Stimulated activated naive CD8-positive, alpha-beta T cell treated with anti-CD3 and anti-CD28 coated beads, Interleukin-15, Interleukin-2, amounts not matched to agents 100 ng/mL and 50 ng/mL, for 24 hours (primary cell): ENCODE results near the gene EPC2.
"Not testable (repeated sequence)": the region's sequence is repeated elsewhere in the genome, so short reads cannot be mapped to it uniquely, and the experiment has no call there.

Source experiments
- H3K27ac Mint-ChIP-seq: one replicate; pipeline ENCODE4 v1.8.0; 2021; ENCODE audit warnings: mild to moderate bottlenecking, mixed read lengths
- H3K27me3 Mint-ChIP-seq: one replicate; pipeline ENCODE4 v1.8.0; 2021; ENCODE audit warnings: mixed read lengths
- H3K36me3 Mint-ChIP-seq: one replicate; pipeline ENCODE4 v1.8.0; 2021; ENCODE audit warnings: low read depth, mixed read lengths
- H3K4me1 Mint-ChIP-seq: one replicate; pipeline ENCODE4 v1.8.0; 2021; ENCODE audit warnings: low read depth, mixed read lengths
- H3K4me3 Mint-ChIP-seq: one replicate; pipeline ENCODE4 v1.8.0; 2021; ENCODE audit warnings: mild to moderate bottlenecking, mixed read lengths
- H3K9me3 Mint-ChIP-seq: one replicate; pipeline ENCODE4 v1.8.0; 2021; ENCODE audit warnings: mixed read lengths

EPC2 gene

DNA sequence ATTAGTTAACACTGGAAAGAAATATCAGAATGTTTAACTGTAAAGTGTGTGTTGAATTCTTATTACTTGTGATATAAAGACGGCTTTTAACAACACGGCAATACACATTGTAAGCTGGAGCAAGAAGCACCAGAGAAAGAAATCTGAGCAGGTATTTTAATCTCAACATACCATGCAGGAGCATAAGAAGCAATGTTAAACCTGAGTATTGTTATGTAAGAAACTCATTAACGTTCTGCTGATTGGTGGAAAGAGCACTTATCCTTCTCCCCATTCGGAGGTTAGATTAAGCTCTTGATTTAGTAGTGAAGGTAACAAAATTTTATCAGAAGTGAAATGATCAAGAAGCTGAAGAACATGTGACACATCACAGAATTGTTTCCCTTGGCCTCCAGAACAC, 107.4 kb downstream of the EPC2 start:
- H3K9me3 Mint-ChIP-seq, result no peaks in the 10 kb centered on the region
- no peaks in the 10 kb centered on the region for H3K27me3 Mint-ChIP-seq
- peaks cover 20% of the 10 kb centered on the region for H3K4me1 Mint-ChIP-seq
- H3K36me3 Mint-ChIP-seq, result peaks cover 43% of the 10 kb centered on the region
- no peak overlapping the region for H3K4me3 Mint-ChIP-seq
- no peak overlapping the region for H3K27ac Mint-ChIP-seq

DNA sequence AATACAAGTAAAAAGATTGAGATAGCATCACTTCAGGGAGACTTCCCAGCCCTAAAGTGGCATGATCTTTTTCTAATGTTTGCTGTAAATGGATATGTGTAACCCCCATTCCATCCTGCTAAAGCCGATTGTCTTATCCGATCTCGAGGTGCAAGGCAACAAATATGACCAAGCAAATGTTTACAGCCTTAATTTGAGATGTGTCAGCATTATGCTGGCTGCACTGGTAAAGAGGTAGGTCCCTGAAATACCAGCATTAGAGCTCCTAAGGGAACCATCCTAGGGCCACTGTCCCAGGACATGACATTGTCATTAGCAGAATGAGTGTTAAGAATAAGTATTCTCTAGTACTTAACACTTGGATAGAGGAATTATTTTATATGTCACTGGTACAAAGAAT, 108.4 kb downstream of the EPC2 start:
- Mint-ChIP-seq H3K36me3 (peaks cover 36% of the 10 kb centered on the region), H3K4me3 (no peak overlapping the region), H3K9me3 (no peaks in the 10 kb centered on the region), H3K4me1 (peaks cover 18% of the 10 kb centered on the region), H3K27me3 (no peaks in the 10 kb centered on the region), H3K27ac (no peak overlapping the region)

DNA sequence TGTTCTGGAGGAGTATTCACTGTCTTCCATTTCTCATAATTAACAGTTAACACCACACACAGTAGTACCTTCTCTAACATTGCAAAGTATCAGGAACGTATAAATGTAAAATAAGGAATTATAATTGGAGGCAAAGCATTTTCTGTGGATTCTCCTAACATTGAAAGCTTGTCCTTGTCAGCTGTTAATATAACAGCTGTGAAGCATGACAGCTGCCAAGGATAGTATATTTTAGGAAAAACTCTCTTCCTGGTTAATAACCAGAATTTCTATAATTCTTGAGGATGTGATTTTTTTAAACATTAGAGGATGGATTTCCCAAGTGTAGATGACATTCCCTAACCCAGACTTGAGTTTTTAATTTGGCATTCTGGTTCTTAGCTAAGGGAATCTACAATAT, 110.3 kb downstream of the EPC2 start:
- H3K36me3 Mint-ChIP-seq, result peaks cover 35% of the 10 kb centered on the region
- H3K9me3 Mint-ChIP-seq, result no peaks in the 10 kb centered on the region
- H3K4me3 Mint-ChIP-seq, result no peak overlapping the region
- H3K27me3 Mint-ChIP-seq, result no peaks in the 10 kb centered on the region
- H3K27ac Mint-ChIP-seq, result no peak overlapping the region
- H3K4me1 Mint-ChIP-seq, result peaks cover 13% of the 10 kb centered on the region

DNA sequence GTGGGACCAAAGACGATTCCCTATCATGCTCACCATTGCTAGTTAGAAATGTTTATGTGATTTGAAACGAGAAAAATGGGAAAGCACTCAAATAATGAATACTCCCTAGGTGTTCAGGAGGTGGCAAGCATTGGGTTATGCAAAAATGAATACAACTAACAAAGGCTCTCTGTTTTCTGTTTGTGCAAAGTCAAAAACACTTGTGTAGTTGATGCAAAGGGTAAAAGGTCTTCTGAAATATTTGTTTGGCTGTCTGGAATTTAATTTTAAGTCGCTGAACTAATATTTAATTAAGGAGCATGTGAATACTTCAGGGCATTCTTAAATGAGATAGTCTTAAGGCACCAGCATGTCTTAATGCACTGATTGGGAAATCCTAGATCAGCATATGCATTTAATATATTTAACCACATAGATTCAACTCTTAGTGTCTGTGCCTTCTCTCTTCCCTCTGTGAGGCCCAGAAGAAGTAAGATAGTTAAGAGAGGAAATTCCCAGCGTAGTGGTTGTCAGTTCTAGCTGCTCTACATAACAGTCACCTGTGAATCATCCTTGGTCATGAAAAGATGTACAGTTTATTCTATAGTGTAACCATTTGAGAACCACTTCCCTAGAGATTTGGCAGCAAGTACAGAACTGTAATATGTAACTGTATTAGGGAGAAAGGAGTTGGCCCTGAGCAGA, 111.9 kb downstream of the EPC2 start:
- Mint-ChIP-seq H3K27me3 (no peaks in the 10 kb centered on the region), H3K9me3 (no peaks in the 10 kb centered on the region), H3K4me1 (peaks cover 11% of the 10 kb centered on the region), H3K36me3 (peaks cover 35% of the 10 kb centered on the region), H3K4me3 (no peak overlapping the region), H3K27ac (no peak overlapping the region)

DNA sequence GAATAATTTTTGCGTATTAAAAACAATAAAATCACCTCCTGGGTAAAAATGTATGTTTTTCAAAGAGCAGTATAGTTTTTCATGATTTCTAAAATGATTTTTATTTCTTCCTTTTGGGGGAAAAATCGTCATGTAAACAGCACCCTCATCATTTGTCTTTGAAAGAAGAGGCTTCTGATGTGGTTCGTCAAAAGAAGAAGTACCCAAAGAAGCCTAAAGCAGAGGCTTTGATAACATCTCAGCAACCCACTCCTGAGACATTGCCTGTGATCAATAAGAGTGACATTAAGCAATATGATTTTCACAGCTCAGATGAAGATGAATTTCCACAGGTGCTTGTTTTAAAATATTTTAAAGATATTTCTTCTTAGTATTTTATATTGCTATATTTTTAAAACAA, 120.3 kb downstream of the EPC2 start:
- Mint-ChIP-seq H3K27ac (no peak overlapping the region), H3K4me3 (no peak overlapping the region), H3K36me3 (peaks cover 40% of the 10 kb centered on the region), H3K4me1 (peaks cover 19% of the 10 kb centered on the region), H3K9me3 (no peaks in the 10 kb centered on the region), H3K27me3 (no peaks in the 10 kb centered on the region)

DNA sequence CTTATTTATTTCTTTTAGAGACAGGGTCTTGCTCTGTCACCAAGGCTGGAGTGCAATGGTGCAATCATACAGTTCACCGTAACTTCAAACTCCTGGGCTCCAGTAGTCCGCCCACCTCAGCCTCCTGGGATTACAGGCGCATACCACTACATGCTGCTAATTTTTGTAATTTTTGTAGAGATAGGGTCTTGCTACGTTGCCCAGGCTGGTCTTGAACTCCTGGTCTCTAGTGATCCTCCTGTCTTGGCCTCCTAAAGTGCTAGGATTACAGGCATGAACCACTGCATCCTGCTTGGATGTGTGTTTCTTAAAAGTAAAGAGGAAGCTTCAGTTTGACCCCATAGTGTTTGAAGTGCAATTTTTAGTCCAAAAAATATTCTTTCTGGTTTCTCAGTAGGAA, 125.5 kb downstream of the EPC2 start:
- no peaks in the 10 kb centered on the region for H3K9me3 Mint-ChIP-seq
- no peaks in the 10 kb centered on the region for H3K27me3 Mint-ChIP-seq
- H3K4me1 Mint-ChIP-seq, result no peaks in the 10 kb centered on the region
- H3K36me3 Mint-ChIP-seq, result peaks cover 57% of the 10 kb centered on the region
- no peak overlapping the region for H3K27ac Mint-ChIP-seq
- H3K4me3 Mint-ChIP-seq, result no peak overlapping the region

DNA sequence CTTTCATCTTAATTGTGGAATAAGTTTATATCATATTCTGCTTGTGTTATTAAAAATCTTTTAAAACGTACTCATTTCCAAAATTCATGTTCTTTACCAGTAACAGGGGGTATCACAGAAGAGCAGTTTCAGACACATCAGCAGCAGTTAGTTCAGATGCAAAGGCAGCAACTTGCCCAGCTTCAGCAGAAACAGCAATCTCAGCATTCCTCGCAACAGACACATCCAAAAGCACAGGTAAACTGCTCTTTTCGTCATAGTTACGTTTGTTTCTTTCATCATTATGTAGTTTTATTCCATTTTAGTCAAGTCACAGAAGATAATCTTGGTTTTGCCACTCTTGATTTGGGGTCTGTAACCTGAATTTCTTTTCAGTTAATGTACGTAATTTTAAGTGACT, 137.0 kb downstream of the EPC2 start:
- no peak overlapping the region for H3K4me3 Mint-ChIP-seq
- no peaks in the 10 kb centered on the region for H3K9me3 Mint-ChIP-seq
- peaks cover 4% of the 10 kb centered on the region for H3K4me1 Mint-ChIP-seq
- H3K36me3 Mint-ChIP-seq, result peaks cover 60% of the 10 kb centered on the region
- no peak overlapping the region for H3K27ac Mint-ChIP-seq
- H3K27me3 Mint-ChIP-seq, result no peaks in the 10 kb centered on the region

DNA sequence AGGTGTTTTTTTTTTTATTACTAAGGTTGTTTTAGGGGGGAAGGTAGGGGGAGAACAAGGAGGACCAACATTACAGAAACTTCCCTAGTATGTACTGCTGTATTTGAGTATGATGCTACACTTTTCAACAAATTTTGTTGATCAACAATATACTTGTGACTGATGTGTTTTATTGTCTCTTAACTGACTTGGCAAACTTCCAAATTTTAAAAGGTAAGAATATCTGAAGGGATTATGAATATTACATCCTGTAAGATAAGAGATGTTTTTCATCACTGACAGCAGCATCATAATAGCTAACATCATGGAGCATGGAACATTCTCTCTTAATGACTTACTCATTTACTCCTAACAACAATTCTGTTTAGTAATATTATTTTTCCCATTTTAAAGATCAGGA, 144.5 kb downstream of the EPC2 start:
- Mint-ChIP-seq H3K36me3 (peaks cover 44% of the 10 kb centered on the region), H3K27me3 (no peaks in the 10 kb centered on the region), H3K27ac (no peak overlapping the region), H3K4me3 (no peak overlapping the region), H3K9me3 (no peaks in the 10 kb centered on the region), H3K4me1 (no peaks in the 10 kb centered on the region)

DNA sequence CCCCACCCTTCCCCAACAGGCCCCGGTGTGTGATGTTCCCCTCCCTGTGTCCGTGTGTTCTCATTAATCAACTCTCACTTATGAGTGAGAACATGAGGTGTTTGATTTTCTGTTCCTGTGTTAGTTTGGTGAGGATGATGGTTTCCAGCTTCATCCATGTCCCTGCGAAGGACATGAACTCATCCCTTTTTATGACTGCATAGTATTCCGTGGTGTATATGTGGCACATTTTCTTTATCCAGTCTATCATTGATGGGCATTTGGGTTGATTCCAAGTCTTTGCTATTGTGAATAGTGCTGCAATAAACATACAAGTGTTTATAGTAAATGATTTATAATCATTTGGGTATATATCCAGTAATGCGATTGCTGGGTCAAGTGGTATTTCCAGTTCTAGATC, 145.6 kb downstream of the EPC2 start:
- H3K27ac Mint-ChIP-seq, result not testable (repeated sequence)
- H3K36me3 Mint-ChIP-seq, result peaks cover 33% of the 10 kb centered on the region

DNA sequence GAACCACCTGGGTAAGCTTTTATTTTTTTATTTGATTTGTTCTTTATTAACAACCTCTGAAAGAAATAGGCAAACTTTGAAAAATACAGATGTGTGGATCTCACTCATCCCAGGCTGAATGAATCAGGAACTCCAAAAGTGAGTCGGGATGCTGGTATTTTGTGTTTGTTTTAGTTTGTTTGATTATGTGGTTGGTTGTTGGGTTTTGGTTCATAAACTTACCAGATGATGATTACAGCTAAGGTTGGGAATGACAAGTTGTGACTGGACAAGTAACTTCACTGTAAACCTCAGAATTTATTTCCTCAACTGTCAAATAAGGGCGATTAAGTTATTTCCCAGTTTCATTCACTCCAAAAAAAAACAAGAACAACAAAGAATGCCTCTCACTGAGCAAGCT, 150.0 kb downstream of the EPC2 start:
- peaks cover 11% of the 10 kb centered on the region for H3K36me3 Mint-ChIP-seq
- H3K27ac Mint-ChIP-seq, result no peak overlapping the region
- no peaks in the 10 kb centered on the region for H3K9me3 Mint-ChIP-seq
- no peaks in the 10 kb centered on the region for H3K27me3 Mint-ChIP-seq
- H3K4me1 Mint-ChIP-seq, result no peaks in the 10 kb centered on the region
- no peak overlapping the region for H3K4me3 Mint-ChIP-seq

More for the DNA sequence above, 145.6 kb downstream of the EPC2 start:
- not testable (repeated sequence) for H3K9me3 Mint-ChIP-seq, H3K27me3 Mint-ChIP-seq, H3K4me3 Mint-ChIP-seq, H3K4me1 Mint-ChIP-seq

DNA sequence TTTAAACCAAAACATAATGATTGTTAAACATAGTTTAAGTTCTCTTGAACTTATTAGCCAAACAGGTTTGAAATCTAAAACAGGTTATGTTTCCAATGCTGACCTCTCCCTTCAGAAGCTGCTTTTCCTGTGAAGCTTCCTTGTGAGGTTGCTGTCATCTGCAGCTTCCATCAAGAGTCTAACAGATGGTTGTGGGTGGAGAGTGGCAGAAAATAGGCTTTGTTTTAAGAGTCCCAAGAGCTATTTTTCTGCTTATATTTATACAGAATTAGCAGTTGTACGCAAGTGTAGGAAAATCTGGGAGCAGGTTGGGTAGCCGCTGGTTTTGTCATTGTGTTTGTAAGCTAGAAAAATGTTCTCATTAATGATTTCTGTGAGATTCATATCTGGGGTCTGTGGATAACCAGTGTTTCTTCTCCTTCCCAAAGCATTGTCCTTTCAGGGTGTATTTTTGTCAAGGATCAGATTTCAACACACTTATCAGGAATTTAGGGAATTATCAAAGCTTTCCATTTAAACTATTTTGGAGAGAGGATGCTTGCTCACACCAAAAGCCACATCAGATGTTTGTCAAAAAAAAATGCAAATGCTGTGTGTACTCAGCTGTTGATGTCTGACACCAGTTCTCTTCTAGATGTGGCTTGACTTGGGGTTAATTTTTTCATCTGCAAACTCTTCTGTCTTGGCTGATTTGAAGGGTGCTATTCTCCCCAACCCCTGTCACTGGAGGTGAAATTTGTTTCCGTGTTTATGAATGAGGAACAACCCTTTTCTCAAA, 152.4 kb downstream of the EPC2 start:
- Mint-ChIP-seq H3K9me3 (no peaks in the 10 kb centered on the region), H3K4me3 (no peak overlapping the region), H3K4me1 (no peaks in the 10 kb centered on the region), H3K27ac (no peak overlapping the region), H3K27me3 (no peaks in the 10 kb centered on the region), H3K36me3 (no peaks in the 10 kb centered on the region)

DNA sequence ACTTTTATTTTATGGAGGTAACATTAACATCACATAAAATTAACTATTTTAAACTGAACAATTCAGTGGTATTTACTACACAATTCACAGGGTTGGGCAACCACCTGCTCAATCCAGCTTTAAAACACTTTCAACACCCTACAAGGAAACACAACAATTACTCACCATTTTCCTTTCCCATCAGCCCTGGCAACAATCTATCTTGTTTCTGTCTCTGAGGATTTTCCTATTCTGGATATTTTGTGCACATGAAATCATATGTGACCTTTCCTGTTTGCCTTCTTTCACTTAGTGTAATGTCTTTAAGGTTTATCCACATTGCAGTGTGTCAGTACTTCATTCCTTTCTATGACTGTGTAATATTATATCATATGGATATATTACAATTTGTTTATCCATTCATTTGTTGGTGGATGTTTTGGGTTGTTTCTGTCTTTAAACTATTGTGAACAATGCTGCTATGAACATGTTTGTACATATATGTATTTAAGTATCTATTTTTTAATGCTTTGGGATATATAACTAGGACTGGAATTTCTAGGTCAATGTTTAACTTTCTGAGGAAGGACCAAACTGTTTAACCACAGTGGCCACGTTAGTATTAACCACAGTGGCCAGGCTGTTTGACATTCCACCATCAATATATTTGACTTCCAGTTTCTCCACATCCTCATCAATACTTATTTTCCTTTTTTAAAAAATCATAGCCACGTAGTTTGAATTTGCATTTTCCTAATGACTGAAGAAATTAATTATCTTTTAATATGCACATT, 158.1 kb downstream of the EPC2 start:
- Mint-ChIP-seq H3K27ac (no peak overlapping the region), H3K27me3 (peaks cover 7% of the 10 kb centered on the region), H3K4me1 (no peaks in the 10 kb centered on the region), H3K9me3 (peaks cover 12% of the 10 kb centered on the region), H3K36me3 (peaks cover 3% of the 10 kb centered on the region), H3K4me3 (no peak overlapping the region)

DNA sequence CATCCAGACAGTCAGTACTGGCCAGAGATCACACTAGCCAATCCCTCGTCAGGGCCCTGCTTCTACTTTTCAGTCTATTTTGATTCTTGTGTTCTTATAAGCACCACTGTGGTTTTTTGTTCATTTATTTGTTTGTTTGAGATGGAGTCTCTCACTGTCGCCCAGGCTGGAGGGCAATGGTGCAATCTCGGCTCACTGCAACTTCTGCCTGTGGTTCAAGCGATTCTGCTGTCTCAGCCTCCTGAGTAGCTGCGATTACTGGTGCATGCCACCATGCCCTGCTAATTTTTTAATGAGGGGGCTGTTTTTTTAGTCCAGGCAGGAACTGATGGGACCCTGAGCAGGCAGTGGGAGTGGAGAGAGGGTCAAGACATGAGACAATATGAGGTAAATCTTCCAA, 165.5 kb downstream of the EPC2 start:
- Mint-ChIP-seq H3K36me3 (peaks cover 3% of the 10 kb centered on the region), H3K9me3 (peaks cover 11% of the 10 kb centered on the region), H3K4me3 (no peak overlapping the region), H3K27me3 (peaks cover 4% of the 10 kb centered on the region), H3K4me1 (peaks cover 21% of the 10 kb centered on the region), H3K27ac (no peak overlapping the region)

DNA sequence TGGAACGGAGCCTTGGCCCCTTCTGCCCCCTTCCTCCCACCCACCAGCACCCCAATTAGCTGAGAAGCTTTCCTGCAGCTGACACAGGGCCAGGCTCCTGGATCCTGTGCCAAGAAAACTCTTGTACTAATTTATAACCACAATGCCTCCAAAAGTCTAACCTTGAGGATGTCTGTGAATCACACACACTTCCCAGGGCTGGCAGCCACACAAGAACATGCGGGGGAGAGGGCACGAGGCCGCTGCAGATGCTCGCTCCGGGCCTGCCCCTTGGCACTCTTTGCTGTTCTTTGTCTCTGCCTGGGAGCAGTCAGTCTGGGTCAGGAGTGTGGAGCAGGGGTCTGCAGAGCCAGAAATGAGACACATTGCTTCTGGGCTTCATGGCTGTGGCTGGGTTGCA, 167.8 kb downstream of the EPC2 start:
- Mint-ChIP-seq H3K36me3 (no peaks in the 10 kb centered on the region), H3K27ac (no peak overlapping the region), H3K4me1 (peaks cover 30% of the 10 kb centered on the region), H3K4me3 (no peak overlapping the region), H3K9me3 (peaks cover 6% of the 10 kb centered on the region), H3K27me3 (peaks cover 11% of the 10 kb centered on the region)

DNA sequence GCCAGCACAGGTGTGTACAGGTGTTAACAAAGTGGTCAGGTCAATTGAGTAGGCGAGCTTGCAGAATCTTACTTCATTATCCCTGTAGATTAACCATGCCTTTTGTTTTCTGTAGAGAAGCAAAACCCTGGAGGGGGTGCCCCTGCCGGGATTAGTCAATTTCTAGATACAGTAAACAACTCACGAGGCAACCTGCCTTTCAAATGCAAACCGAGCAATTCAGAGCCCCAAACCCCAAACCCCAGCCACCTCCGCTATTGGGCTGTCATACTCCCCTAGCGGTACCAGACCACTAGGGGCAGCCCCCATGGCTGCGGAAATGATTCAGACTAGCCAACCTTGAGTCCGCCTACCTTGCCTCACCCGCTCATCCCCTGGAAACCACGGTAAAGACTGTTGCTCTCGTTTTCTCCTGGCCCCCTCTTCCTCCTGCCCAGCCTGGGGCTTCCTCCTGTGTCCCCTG, 169.1 kb downstream of the EPC2 start:
- Mint-ChIP-seq H3K27me3 (peaks cover 21% of the 10 kb centered on the region), H3K4me3 (no peak overlapping the region), H3K9me3 (no peaks in the 10 kb centered on the region), H3K4me1 (peaks cover 31% of the 10 kb centered on the region), H3K36me3 (no peaks in the 10 kb centered on the region), H3K27ac (no peak overlapping the region)
